CD4-positive, alpha-beta T cell treated with Interferon gamma for 1 hour (primary cell): ENCODE results near the gene SUN2.

Source experiments
- DNase-seq: peaks from one replicate; pipeline ENCODE4 v3.0.0-alpha.2; 2020

Gene SUN2

DNA sequence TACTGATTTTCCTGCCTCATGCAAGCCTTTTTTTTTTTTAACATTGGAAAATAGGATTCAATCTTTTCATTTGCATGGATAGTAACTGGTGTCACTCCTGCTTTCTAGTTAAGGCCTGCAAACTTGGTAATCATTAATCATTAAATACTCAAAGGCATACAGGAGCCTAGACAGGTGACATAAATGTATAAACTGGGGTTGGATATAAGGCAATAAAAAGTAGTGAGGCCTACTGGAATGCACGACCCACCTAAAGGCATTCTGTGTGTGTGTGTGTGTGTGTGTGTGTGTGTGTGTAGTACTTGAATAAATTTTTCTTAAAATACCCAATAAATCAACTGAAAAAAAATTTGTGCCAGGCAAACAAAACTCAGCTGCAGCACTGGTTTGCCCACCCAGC lies 66.1 kb downstream of the SUN2 start:
- DNase-seq, result no peak

DNA sequence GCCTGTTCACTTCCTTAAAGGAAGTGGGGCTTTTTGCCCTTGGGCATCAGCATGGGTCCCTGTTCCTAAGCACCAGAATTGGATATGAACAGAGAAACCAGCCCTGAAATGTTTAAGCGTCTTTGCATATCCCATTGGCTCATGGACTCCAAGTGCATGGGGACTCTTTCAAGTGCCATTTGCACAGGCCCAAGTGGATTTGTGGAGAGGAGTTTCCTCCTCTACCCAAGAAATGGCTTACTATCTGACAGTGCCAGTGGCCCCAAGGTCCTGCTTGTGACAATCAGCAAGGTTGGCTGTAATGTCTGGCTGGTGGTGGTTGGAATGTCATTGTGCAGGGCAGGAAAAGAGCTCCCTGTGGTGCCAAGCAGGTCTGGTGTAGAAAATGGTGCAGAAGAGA lies 70.0 kb downstream of the SUN2 start:
- no peak for DNase-seq

DNA sequence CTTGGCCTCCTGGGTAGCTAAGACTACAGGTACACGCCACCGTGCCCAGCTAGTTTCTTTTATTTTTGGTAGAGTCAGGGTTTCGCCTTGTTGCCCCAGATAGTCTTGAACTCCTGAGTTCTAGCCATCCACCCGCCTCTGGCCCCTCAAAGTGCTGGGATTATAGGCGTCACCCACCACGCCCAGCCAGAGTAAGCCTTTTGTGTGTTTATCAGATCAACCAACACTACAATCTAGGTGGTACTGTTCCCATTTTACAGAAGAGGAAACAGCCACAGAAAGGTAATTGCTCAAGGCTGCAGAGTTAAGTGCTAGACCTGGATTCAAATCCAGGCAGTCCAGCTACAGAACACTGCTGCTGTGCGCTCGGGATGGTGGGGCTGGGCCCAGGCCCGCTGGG lies 70.9 kb downstream of the SUN2 start:
- DNase-seq, result no peak
